ENCODE measurements around the gene ARPC5L. TPM values are rescaled to one million over a fixed set of nuclear protein-coding genes. Genes with fewer than 3 reads are reported as not detected.
A peak's percentile ranks its signal among the peaks of the same experiment; 100 is the strongest.

ARPC5L gene
- total and polyA plus RNA-seq, 2 of the 13 experiments (the other 11 are each of a cell fraction or from before 2014, with no cell fraction given): 29.9 to 33.8 TPM

DNA sequence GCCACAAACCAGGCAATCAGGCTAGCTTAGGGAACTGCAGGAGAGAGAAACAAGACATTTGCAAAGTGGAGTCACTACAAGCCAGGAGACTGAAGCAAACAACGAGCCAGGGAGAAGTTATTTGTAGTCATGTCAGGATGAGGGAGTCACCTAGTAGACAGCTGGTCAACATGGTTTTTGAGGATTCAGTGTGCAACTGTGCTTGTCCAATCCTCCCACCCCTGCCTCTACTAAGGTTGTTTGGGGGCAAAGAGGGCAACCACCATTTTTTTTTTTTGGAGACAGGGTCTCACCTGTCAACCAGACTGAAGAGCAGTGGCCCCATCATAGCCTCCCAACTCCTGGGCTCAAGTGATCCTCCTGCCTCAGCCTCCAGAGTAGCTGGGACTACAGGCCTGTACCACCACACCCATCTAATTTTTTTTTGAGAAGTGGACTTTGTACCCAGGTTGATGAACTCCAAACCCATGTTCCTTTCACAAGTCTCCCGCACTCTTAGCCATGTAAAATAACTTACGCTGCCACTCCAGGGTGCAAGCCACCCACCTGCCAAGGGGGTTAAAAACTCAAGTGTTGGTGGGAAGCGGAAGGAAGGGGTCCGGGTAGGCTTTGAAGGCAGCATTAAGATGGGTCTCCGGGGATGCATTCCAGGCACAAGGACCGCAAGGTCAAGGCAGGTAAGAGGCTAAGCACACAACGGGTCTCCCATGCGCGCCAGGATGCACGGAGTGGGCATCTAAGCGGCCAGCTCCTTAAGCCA lies 1.2 kb upstream of the ARPC5L start (continued):
- TF ChIP-seq, protein P1, sequence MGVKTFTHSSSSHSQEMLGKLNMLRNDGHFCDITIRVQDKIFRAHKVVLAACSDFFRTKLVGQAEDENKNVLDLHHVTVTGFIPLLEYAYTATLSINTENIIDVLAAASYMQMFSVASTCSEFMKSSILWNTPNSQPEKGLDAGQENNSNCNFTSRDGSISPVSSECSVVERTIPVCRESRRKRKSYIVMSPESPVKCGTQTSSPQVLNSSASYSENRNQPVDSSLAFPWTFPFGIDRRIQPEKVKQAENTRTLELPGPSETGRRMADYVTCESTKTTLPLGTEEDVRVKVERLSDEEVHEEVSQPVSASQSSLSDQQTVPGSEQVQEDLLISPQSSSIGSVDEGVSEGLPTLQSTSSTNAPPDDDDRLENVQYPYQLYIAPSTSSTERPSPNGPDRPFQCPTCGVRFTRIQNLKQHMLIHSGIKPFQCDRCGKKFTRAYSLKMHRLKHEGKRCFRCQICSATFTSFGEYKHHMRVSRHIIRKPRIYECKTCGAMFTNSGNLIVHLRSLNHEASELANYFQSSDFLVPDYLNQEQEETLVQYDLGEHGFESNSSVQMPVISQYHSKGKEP (CRISPR knock-in tag; IDR thresholded peaks at IDR 0.05): no peak
- TF ChIP-seq ZBTB14 (CRISPR knock-in tag; IDR thresholded peaks at IDR 0.05) (no peak), TCF7L2 (IDR thresholded peaks at IDR 0.05; ENCODE audit: low read depth, low read length) (no peak), IRF9 (CRISPR knock-in tag; IDR thresholded peaks at IDR 0.05; ENCODE audit: borderline replicate concordance) (no peak), ZSCAN12 (CRISPR knock-in tag; IDR thresholded peaks at IDR 0.05) (no peak), ZNF230 (CRISPR knock-in tag; IDR thresholded peaks at IDR 0.05) (no peak), ZNF75D (CRISPR knock-in tag; IDR thresholded peaks at IDR 0.05; ENCODE audit: borderline replicate concordance) (no peak), ZBTB7B (CRISPR knock-in tag; IDR thresholded peaks at IDR 0.05) (no peak), ZNF3 (CRISPR knock-in tag; IDR thresholded peaks at IDR 0.05) (no peak), JARID2 (CRISPR knock-in tag; IDR thresholded peaks at IDR 0.05; ENCODE audit: insufficient replicate concordance) (no peak), ZNF766 (CRISPR knock-in tag; IDR thresholded peaks at IDR 0.05; ENCODE audit: borderline replicate concordance) (no peak), KDM5A (IDR thresholded peaks at IDR 0.05; ENCODE audit: borderline replicate concordance, low read length) (0 out of 2 replicates have a peak, but pooled peaks have one; percentile 21), FOXK2 (IDR thresholded peaks at IDR 0.05) (no peak), EED (CRISPR knock-in tag; IDR thresholded peaks at IDR 0.05) (no peak), MYC (CRISPR knock-in tag; IDR thresholded peaks at IDR 0.05; ENCODE audit: borderline replicate concordance) (no peak), ZNF543 (CRISPR knock-in tag; IDR thresholded peaks at IDR 0.05) (no peak), KDM5B (CRISPR knock-in tag; IDR thresholded peaks at IDR 0.05; ENCODE audit: borderline replicate concordance) (peak; percentile 13; the same call in 1 of the 2 replicates), ZNF33B (CRISPR knock-in tag; IDR thresholded peaks at IDR 0.05) (no peak), HNF4A (CRISPR knock-in tag; IDR thresholded peaks at IDR 0.05) (peak; percentile 48), NRL (CRISPR knock-in tag; IDR thresholded peaks at IDR 0.05; ENCODE audit: borderline replicate concordance) (no peak), ZNF607 (CRISPR knock-in tag; IDR thresholded peaks at IDR 0.05; ENCODE audit: borderline replicate concordance) (no peak), CENPX (CRISPR knock-in tag; IDR thresholded peaks at IDR 0.05) (no peak), HMGXB4 (CRISPR knock-in tag; IDR thresholded peaks at IDR 0.05; ENCODE audit: borderline replicate concordance in 1 of 2, low read depth in 1 of 2) (no peak; a peak in 1 of 4 replicates), ZNF598 (CRISPR knock-in tag; IDR thresholded peaks at IDR 0.05; ENCODE audit: borderline replicate concordance) (no peak)
- TF ChIP-seq, protein P2, sequence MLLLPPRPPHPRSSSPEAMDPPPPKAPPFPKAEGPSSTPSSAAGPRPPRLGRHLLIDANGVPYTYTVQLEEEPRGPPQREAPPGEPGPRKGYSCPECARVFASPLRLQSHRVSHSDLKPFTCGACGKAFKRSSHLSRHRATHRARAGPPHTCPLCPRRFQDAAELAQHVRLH (CRISPR knock-in tag; IDR thresholded peaks at IDR 0.05; ENCODE audit: borderline replicate concordance, low read depth): no peak
